Sigmoid colon (tissue), 7 donors: ENCODE measurements around the gene RNF144B. TPM values are rescaled to one million over a fixed set of nuclear protein-coding genes. Genes with fewer than 3 reads are reported as not detected.

ENCODE experiments used
- DNase-seq: peaks from one replicate; pipeline ENCODE4 v3.0.0-alpha.2; 2019
- H3K27ac ChIP-seq, 4 donors: fragments of 200-600 bp; sonication (generic); one replicate each; pipeline ENCODE4 v1.5.1; 2016 to 2019; ENCODE audit warnings: mild to moderate bottlenecking in 1 of 4
- H3K27me3 ChIP-seq, 3 donors: fragments of 200-600 bp; sonication (generic); one replicate each; pipeline ENCODE4 v1.5.1; 2019; ENCODE audit warnings: mild to moderate bottlenecking in 1 of 3
- H3K36me3 ChIP-seq, 4 donors: fragments of 200-600 bp; sonication (generic); one replicate each; pipeline ENCODE4 v1.5.1; 2016 to 2019
- H3K4me1 ChIP-seq, 4 donors: fragments of 200-600 bp; sonication (generic); one replicate each; pipeline ENCODE4 v1.5.1; 2017 to 2019
- H3K4me3 ChIP-seq, 4 donors: fragments of 200-600 bp; sonication (generic); one replicate each; pipeline ENCODE4 v1.5.1; 2017 to 2019; ENCODE audit warnings: mild to moderate bottlenecking in 2 of 4, moderate library complexity in 1 of 4
- H3K9me3 ChIP-seq, 4 donors: fragments of 200-600 bp in 3 of 4; sonication (generic) in 3 of 4; one replicate each; pipeline versions ENCODE4 v1.5.1 to v1.6.1; 2013 to 2019
- EP300 ChIP-seq, 4 donors: sonication (generic); formaldehyde crosslinking; IDR thresholded peaks; one replicate each; pipeline ENCODE4 v1.6.1; 2017; ENCODE audit warnings: antibody characterized with exemption in 4 of 4
- POLR2A ChIP-seq, 2 donors: fragments of 450-650 bp; IDR thresholded peaks; one replicate each; pipeline ENCODE4 v1.6.1; 2016; ENCODE audit warnings: antibody characterized with exemption in 2 of 2, mild to moderate bottlenecking in 2 of 2, moderate library complexity in 2 of 2
- POLR2AphosphoS5 ChIP-seq, 4 donors: sonication (generic); formaldehyde crosslinking; IDR thresholded peaks; one replicate each; pipeline ENCODE4 v1.6.1; 2017; ENCODE audit warnings: antibody characterized with exemption in 4 of 4
- WGBS, 2 donors: extraction: QIAGEN DNeasy Blood & Tissue Kit; methylation state at CpG; one replicate each; pipeline ENCODE4 v1.1.7; 2013; 5-methylcytosine and 5-hydroxymethylcytosine counted together
- intact Hi-C: fragments of 100-400 bp; cut with DNase I; formaldehyde crosslinking; loops from one replicate; pipeline ENCODE4 v1.15.1; 2023
- polyA plus RNA-seq, 3 donors: library from polyadenylated mRNA; stranded (reverse); fragments of 200-250 nt; gene quantifications; one replicate each; pipeline ENCODE4 v1.2.3, GENCODE V29; 2013
- total RNA-seq, 4 donors: library from RNA; depleted of rRNA; stranded (reverse); fragments of >200 nt; gene quantifications; one replicate each; pipeline ENCODE4 v1.1.0, GENCODE V29; 2016
- TF ChIP-seq, protein P1 (sequence below), 4 experiments: fragments of 450-650 bp in 3 of 4; fragments of 200-600 bp in 1 of 4; IDR thresholded peaks; one replicate each; pipeline ENCODE4 v1.5.1; 2016 to 2019; ENCODE audit warnings: antibody characterized with exemption in 4 of 4, mild to moderate bottlenecking in 3 of 4, moderate library complexity in 2 of 4
- donor health status: healthy with polysubstance abuse.
- donor health status: Bipolar disorder and iron deficiency.
- donor health status: healthy.

Gene RNF144B
- total and polyA plus RNA-seq, 7 donors: 1.2 to 14.8 (median 4.6) TPM

DNA sequence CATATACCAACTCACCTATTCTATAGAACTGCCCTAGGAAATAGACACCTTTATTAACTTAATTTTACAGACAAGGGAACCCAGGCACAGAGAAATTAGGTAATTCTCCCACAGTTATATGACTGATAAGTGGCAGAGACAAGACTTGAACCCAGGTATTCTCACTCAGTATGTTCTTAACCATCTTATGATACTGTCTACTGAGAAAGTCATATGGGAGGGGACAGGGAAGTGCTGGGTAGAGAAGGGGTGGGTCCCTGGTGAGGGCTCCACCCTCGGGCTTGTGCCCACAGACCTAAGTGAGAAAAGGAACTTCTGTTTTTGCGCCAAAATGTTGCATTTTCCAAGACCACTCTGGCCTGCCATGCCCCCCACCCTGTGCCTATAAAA is 123.5 kb downstream of the RNF144B start:
- TF ChIP-seq EP300 (IDR thresholded peaks at IDR 0.05) (no peak), POLR2A (IDR thresholded peaks at IDR 0.05) (no peak), POLR2AphosphoS5 (IDR thresholded peaks at IDR 0.05) (no peak)
- TF ChIP-seq, protein P1, sequence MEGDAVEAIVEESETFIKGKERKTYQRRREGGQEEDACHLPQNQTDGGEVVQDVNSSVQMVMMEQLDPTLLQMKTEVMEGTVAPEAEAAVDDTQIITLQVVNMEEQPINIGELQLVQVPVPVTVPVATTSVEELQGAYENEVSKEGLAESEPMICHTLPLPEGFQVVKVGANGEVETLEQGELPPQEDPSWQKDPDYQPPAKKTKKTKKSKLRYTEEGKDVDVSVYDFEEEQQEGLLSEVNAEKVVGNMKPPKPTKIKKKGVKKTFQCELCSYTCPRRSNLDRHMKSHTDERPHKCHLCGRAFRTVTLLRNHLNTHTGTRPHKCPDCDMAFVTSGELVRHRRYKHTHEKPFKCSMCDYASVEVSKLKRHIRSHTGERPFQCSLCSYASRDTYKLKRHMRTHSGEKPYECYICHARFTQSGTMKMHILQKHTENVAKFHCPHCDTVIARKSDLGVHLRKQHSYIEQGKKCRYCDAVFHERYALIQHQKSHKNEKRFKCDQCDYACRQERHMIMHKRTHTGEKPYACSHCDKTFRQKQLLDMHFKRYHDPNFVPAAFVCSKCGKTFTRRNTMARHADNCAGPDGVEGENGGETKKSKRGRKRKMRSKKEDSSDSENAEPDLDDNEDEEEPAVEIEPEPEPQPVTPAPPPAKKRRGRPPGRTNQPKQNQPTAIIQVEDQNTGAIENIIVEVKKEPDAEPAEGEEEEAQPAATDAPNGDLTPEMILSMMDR (IDR thresholded peaks at IDR 0.05): no peak
- intact Hi-C loops: no loop called here
- H3K27ac ChIP-seq: no peak overlapping the region
- H3K4me1 ChIP-seq: peaks cover 0 to 4% (median 0%) of the 10 kb centered on the region in 4 donors
- no peaks in the 10 kb centered on the region for H3K36me3 ChIP-seq
- DNase-seq: no peak
- WGBS, 2 donors: 62 to 78% methylated on average over 2 of the region's 2 CpGs
- H3K27me3 ChIP-seq: no peaks in the 10 kb centered on the region
- H3K9me3 ChIP-seq: no peaks in the 10 kb centered on the region
- H3K4me3 ChIP-seq: no peak overlapping the region

DNA sequence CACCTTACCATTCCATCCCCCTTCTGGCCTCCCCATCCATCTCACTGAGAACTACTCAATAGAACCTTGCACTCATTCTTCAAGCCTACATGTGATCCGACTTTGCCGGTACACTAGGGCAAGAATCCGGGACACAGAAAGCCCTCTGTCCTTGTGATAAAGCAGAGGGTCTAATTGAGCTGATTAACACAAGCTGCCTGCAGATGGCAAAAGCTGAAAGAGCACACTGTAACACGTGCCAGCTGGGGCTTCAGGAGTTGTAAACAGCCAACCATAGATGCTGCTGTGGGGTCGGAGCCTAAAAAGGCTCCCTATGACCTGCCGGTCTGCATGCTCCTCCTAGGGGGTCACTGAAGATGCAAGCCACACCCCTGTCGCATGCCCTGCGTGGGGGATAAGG is 124.1 kb downstream of the RNF144B start:
- 84 to 86% methylated on average over 8 of the region's 8 CpGs for WGBS, 2 donors
- Histone ChIP-seq H3K36me3 (no peaks in the 10 kb centered on the region), H3K27ac (no peak overlapping the region), H3K4me1 (peaks cover 0 to 4% (median 0%) of the 10 kb centered on the region in 4 donors), H3K4me3 (no peak overlapping the region), H3K9me3 (no peaks in the 10 kb centered on the region), H3K27me3 (no peaks in the 10 kb centered on the region)
- intact Hi-C loops: no loop called here
- DNase-seq: no peak
- TF ChIP-seq, protein P1 (IDR thresholded peaks at IDR 0.05): no peak
- TF ChIP-seq EP300 (IDR thresholded peaks at IDR 0.05) (no peak), POLR2AphosphoS5 (IDR thresholded peaks at IDR 0.05) (no peak), POLR2A (IDR thresholded peaks at IDR 0.05) (no peak)

DNA sequence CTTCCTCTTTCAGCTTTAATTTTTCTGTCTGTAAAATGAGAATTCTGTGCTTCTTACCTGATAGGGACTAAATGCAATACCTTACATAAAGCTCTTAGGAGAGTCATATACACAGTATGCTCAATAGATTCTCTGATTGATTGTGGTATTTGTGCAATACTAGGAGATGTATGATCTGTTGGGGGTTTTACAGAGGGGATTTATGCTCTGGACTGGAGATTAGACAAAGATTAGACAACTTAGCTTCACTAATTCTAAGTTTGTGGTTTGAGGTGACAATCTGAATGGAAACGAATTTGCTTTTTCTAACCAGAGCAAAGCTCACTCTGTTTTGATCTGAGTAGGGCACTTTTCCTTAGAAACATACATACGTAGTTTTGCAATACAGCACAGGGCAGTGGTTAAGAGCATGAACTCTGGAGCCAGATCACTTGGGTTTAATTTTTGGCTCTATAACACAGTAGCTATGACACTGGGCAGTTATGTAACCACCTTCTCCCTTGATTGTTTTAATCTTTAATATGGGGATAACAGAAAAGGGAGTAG is 126.2 kb downstream of the RNF144B start:
- WGBS, 2 donors: 53 to 75% methylated on average over 2 of the region's 2 CpGs

DNA sequence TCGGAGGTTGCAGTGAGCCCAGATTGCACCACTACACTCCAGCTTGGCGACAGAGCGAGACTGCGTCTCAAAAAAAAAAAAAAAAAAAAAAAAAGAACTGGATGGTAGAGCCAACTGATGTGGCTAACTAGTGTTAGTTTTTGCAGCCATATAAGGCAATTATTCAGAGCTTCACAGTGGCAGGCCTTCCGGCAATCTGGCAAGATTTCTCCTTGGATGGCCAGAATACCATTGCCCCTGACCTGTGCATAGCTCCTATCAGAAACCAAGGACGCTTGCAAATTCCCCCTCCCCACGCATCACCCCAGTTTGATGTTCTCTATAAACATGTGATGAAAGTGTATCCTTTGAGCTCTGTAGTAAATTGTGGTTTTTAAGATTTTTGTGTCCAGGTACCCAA is 127.0 kb downstream of the RNF144B start:
- Histone ChIP-seq H3K9me3 (no peaks in the 10 kb centered on the region), H3K4me1 (peaks cover 0 to 4% (median 0%) of the 10 kb centered on the region in 4 donors), H3K4me3 (no peak overlapping the region), H3K27me3 (no peaks in the 10 kb centered on the region), H3K36me3 (no peaks in the 10 kb centered on the region), H3K27ac (no peak overlapping the region)
- no peak for TF ChIP-seq POLR2A (IDR thresholded peaks at IDR 0.05)
- TF ChIP-seq, protein P1 (IDR thresholded peaks at IDR 0.05): no peak
- no peak for TF ChIP-seq EP300 (IDR thresholded peaks at IDR 0.05)
- TF ChIP-seq POLR2AphosphoS5 (IDR thresholded peaks at IDR 0.05): no peak
- 94 to 96% methylated on average over 7 of the region's 7 CpGs for WGBS, 2 donors
- intact Hi-C loops: no loop called here
- DNase-seq: no peak

More for the DNA sequence above, 126.2 kb downstream of the RNF144B start:
- H3K36me3 ChIP-seq: no peaks in the 10 kb centered on the region
- no peak overlapping the region for H3K4me3 ChIP-seq
- no peak for DNase-seq
- intact Hi-C loops: no loop called here
- H3K27ac ChIP-seq: no peak overlapping the region
- H3K4me1 ChIP-seq: peaks cover 0 to 4% (median 0%) of the 10 kb centered on the region in 4 donors
- no peaks in the 10 kb centered on the region for H3K9me3 ChIP-seq
- no peak for TF ChIP-seq POLR2AphosphoS5 (IDR thresholded peaks at IDR 0.05)
- TF ChIP-seq, protein P1 (IDR thresholded peaks at IDR 0.05): no peak
- TF ChIP-seq POLR2A (IDR thresholded peaks at IDR 0.05): no peak
- no peak for TF ChIP-seq EP300 (IDR thresholded peaks at IDR 0.05)
- H3K27me3 ChIP-seq: no peaks in the 10 kb centered on the region

DNA sequence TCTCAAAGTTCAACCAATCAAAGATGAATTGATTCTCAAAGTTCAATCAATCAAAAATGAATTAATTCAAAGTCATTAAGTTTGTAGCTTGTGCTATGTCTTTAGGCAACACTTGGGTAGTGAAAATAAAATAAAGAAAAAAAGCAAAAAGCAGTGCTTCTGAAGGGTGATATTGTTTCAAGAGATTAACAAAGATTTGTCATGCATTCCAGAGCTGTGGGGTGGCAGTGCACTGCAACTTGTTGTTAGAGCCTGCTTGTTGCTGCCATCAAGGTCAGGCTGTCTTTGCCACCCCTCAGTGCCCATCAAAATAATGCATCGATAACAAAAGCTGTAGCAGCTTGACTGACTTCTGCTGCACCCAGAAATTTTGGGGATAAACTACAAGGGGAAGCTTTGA is 128.6 kb downstream of the RNF144B start:
- no peak overlapping the region for H3K4me3 ChIP-seq
- no peak overlapping the region for H3K27ac ChIP-seq
- intact Hi-C loops: no loop called here
- no peak for DNase-seq
- H3K9me3 ChIP-seq: no peaks in the 10 kb centered on the region
- WGBS, 2 donors: 84% methylated on average over 1 of the region's 1 CpG
- H3K4me1 ChIP-seq: no peaks in the 10 kb centered on the region
- no peak for TF ChIP-seq POLR2A (IDR thresholded peaks at IDR 0.05)
- TF ChIP-seq, protein P1 (IDR thresholded peaks at IDR 0.05): no peak
- TF ChIP-seq EP300 (IDR thresholded peaks at IDR 0.05): no peak
- TF ChIP-seq POLR2AphosphoS5 (IDR thresholded peaks at IDR 0.05): no peak
- H3K27me3 ChIP-seq: no peaks in the 10 kb centered on the region
- H3K36me3 ChIP-seq: no peaks in the 10 kb centered on the region
